HepG2 (cell line): ENCODE measurements around the gene NTN3. TPM values are rescaled to one million over a fixed set of nuclear protein-coding genes. Genes with fewer than 3 reads are reported as not detected.
A peak's percentile ranks its signal among the peaks of the same experiment; 100 is the strongest.

Experiments used
- ATAC-seq: fragments of 200-7000 bp; cut with Tn5 transposase; 3 replicates; pipeline ENCODE4 v1.9.1; 2020; ENCODE audit warnings: mild to moderate bottlenecking, moderate library complexity
- BruUV-seq: library from RNA; stranded (reverse); fragments of 400-500 nt; replicated peaks from 2 replicates; lab custom pipeline; 2021; lab: Mats Ljungman, UMichigan
- CTCF ChIA-PET: fragments of 300-600 bp; formaldehyde crosslinking; extraction: SDS; loops from one replicate; lab custom pipeline; 2021; ENCODE audit warnings: low total read pairs, inconsistent platforms, low intra/inter-chr PET ratio; lab: Yijun Ruan, JAX
- POLR2A ChIA-PET: fragments of 350-600 bp; sonication (Branson Sonifier 250); formaldehyde crosslinking; loops from one replicate; lab custom pipeline; 2020; ENCODE audit warnings: antibody characterized with exemption, inconsistent platforms; lab: Yijun Ruan, JAX
- DNase-seq: peaks from one replicate; pipeline ENCODE4 v3.0.0-alpha.2; 2015; ENCODE audit warnings: low spot score
- FAIRE-seq: peaks from 3 replicates; lab custom pipeline; 2011; peaks lifted over from hg19 to GRCh38; lab: Jason Lieb, UNC
- H2AFZ ChIP-seq: one replicate; pipeline ENCODE4 v1.6.1; 2011; ENCODE audit warnings: low read length, inconsistent platforms
- H3K27ac ChIP-seq: fragments of 300-600 bp; 3 replicates; pipeline ENCODE4 v1.8.0; 2011; ENCODE audit warnings: mixed run types, mild to moderate bottlenecking, mixed read lengths, low read length, inconsistent platforms; ENCODE audit not compliant: insufficient read depth; ENCODE audit errors: extremely low read length
- H3K27me3 ChIP-seq, 2 experiments: fragments of 200-600 bp in 1 of 2; 2 replicates in 1 of 2; 3 replicates in 1 of 2; pipeline versions ENCODE4 v1.6.0 to v1.8.0; 2011; ENCODE audit warnings: low read length in 2 of 2, mild to moderate bottlenecking in 2 of 2, moderate library complexity in 2 of 2, inconsistent platforms in 1 of 2; ENCODE audit not compliant: insufficient read depth in 2 of 2, control insufficient read depth in 1 of 2
- H3K36me3 ChIP-seq, 2 experiments: fragments of 200-600 bp in 1 of 2; replicated peaks in 1 of 2; 2 replicates in 1 of 2; 3 replicates in 1 of 2; pipeline versions ENCODE4 v1.5.1 to v1.8.0; 2011; ENCODE audit warnings: low read length in 2 of 2, inconsistent platforms in 1 of 2; ENCODE audit not compliant: insufficient read depth in 2 of 2, control insufficient read depth in 1 of 2
- H3K4me1 ChIP-seq: 2 replicates; pipeline ENCODE4 v1.5.1; 2012; ENCODE audit warnings: low read length, inconsistent platforms; ENCODE audit not compliant: insufficient read depth
- H3K4me2 ChIP-seq: 2 replicates; pipeline ENCODE4 v1.6.0; 2011; ENCODE audit warnings: low read depth, low read length, inconsistent platforms
- H3K4me3 ChIP-seq, 3 experiments: fragments of 200-600 bp in 1 of 3; sonication (generic), shearing (Covaris generic) in 1 of 3; replicated peaks in 1 of 3; 2 replicates each; pipeline ENCODE4 v1.5.1; 2011 to 2016; ENCODE audit warnings: low read length in 3 of 3, inconsistent platforms in 2 of 3, low read depth in 2 of 3, mild to moderate bottlenecking in 2 of 3, control low read depth in 1 of 3, mixed read lengths in 1 of 3; ENCODE audit not compliant: insufficient read depth in 1 of 3
- H3K79me2 ChIP-seq: one replicate; pipeline ENCODE4 v1.6.1; 2011; ENCODE audit warnings: low read length, inconsistent platforms; ENCODE audit not compliant: insufficient read depth
- H3K9ac ChIP-seq: 2 replicates; pipeline ENCODE4 v1.6.0; 2011; ENCODE audit warnings: mild to moderate bottlenecking, low read depth, low read length, inconsistent platforms; ENCODE audit not compliant: insufficient read depth
- H3K9me3 ChIP-seq: 2 replicates; pipeline ENCODE4 v1.5.1; 2012; ENCODE audit warnings: mild to moderate bottlenecking, low read length
- H4K20me1 ChIP-seq: 2 replicates; pipeline ENCODE4 v1.6.0; 2011; ENCODE audit warnings: inconsistent platforms, mild to moderate bottlenecking, low read length, moderate library complexity; ENCODE audit not compliant: insufficient read depth
- AGO1 ChIP-seq: fragments of 200-400 bp; formaldehyde crosslinking; IDR thresholded peaks from 2 replicates; pipeline ENCODE4 v1.6.1; 2017; ENCODE audit warnings: mild to moderate bottlenecking, low read depth, low read length, moderate library complexity; ENCODE audit not compliant: poor library complexity, severe bottlenecking
- AGO2 ChIP-seq: fragments of 200-400 bp; formaldehyde crosslinking; optimal IDR thresholded peaks from 2 replicates; pipeline ENCODE3; 2017; ENCODE audit warnings: mild to moderate bottlenecking, low read depth, low read length, moderate library complexity
- ATF7 ChIP-seq, 2 experiments: fragments of 450-650 bp in 1 of 2; sonication (generic) in 1 of 2; formaldehyde crosslinking in 1 of 2; IDR thresholded peaks; 2 replicates each; pipeline versions ENCODE4 v1.4.0 to v1.6.1; 2016 to 2020; ENCODE audit warnings: antibody characterized with exemption in 1 of 2, mild to moderate bottlenecking in 1 of 2, missing genetic modification reagents in 1 of 2
- FOXC1 ChIP-seq: sonication (generic); formaldehyde crosslinking; IDR thresholded peaks from 2 replicates; pipeline ENCODE4 v1.8.0; 2022; ENCODE audit warnings: mild to moderate bottlenecking, missing genetic modification reagents, borderline replicate concordance
- IKZF1 ChIP-seq: fragments of 450-650 bp; IDR thresholded peaks from 2 replicates; pipeline ENCODE4 v1.7.1; 2016
- IKZF4 ChIP-seq: sonication (generic); formaldehyde crosslinking; IDR thresholded peaks from 2 replicates; pipeline ENCODE4 v1.5.1; 2020; ENCODE audit warnings: borderline replicate concordance, mild to moderate bottlenecking, low read depth, missing genetic modification reagents; ENCODE audit errors: not compliant biosample characterization
- IRX3 ChIP-seq: sonication (generic); formaldehyde crosslinking; IDR thresholded peaks from 2 replicates; pipeline ENCODE4 v1.8.1; 2023; ENCODE audit warnings: mild to moderate bottlenecking, low read depth, missing genetic modification reagents, borderline replicate concordance
- KDM2A ChIP-seq: sonication (generic); formaldehyde crosslinking; IDR thresholded peaks from 2 replicates; pipeline ENCODE4 v1.4.0; 2020; ENCODE audit warnings: low read depth, missing genetic modification reagents, borderline replicate concordance
- KDM4B ChIP-seq: sonication (generic); formaldehyde crosslinking; IDR thresholded peaks from 2 replicates; pipeline ENCODE4 v1.4.0; 2020; ENCODE audit warnings: missing genetic modification reagents
- MAFF ChIP-seq: IDR thresholded peaks from 2 replicates; pipeline ENCODE4 v1.6.1; 2011; ENCODE audit warnings: low read depth, low read length, improper control_type of control experiment
- NONO ChIP-seq, 2 experiments: fragments of 450-650 bp in 1 of 2; sonication (generic) in 1 of 2; formaldehyde crosslinking in 1 of 2; IDR thresholded peaks in 1 of 2; conservative IDR thresholded peaks in 1 of 2; 2 replicates each; pipeline versions ENCODE4 v1.6.1 to v1.8.0; 2017 to 2022; ENCODE audit warnings: mild to moderate bottlenecking in 1 of 2, missing genetic modification reagents in 1 of 2, moderate library complexity in 1 of 2
- SALL1 ChIP-seq: sonication (generic); formaldehyde crosslinking; IDR thresholded peaks from 2 replicates; pipeline ENCODE4 v1.8.0; 2022; ENCODE audit warnings: mild to moderate bottlenecking, missing genetic modification reagents
- TEAD3 ChIP-seq: optimal IDR thresholded peaks from 2 replicates; pipeline ENCODE3; 2016; ENCODE audit warnings: borderline replicate concordance
- ZNF30 ChIP-seq: sonication (generic); formaldehyde crosslinking; IDR thresholded peaks from 2 replicates; pipeline ENCODE4 v1.5.0; 2020; ENCODE audit warnings: mild to moderate bottlenecking, missing genetic modification reagents
- ZNF547 ChIP-seq: sonication (generic); formaldehyde crosslinking; IDR thresholded peaks from 2 replicates; pipeline ENCODE4 v1.5.1; 2020; ENCODE audit warnings: mild to moderate bottlenecking, missing genetic modification reagents
- ZSCAN25 ChIP-seq: sonication (generic); formaldehyde crosslinking; IDR thresholded peaks from 2 replicates; pipeline ENCODE4 v1.8.0; 2022; ENCODE audit warnings: mild to moderate bottlenecking, missing genetic modification reagents
- WGBS: methylation state at CpG from one replicate; pipeline ENCODE4 v1.1.6; 2017; ENCODE audit warnings: low lambda C conversion rate; 5-methylcytosine and 5-hydroxymethylcytosine counted together
- in situ Hi-C: cut with HindIII; loops from 2 replicates; pipeline ENCODE4 v1.10.0; 2017; ENCODE audit warnings: low pct_unique_long_range_greater_than_20kb; ENCODE audit not compliant: extremely low pct_ligation_motif_present
- intact Hi-C: fragments of 100-400 bp; cut with micrococcal nuclease; formaldehyde crosslinking; loops from one replicate; pipeline ENCODE4 v1.10.0; 2022; ENCODE audit not compliant: unreplicated experiment
- polyA plus RNA-seq, 8 experiments: library from polyadenylated mRNA; depleted of rRNA in 3 of 8; stranded (reverse) in 7 of 8; unstranded in 1 of 8; fragments of >200 nt; fragmentation: Illumina TruSeq in 4 of 8; extraction: Trizol in 4 of 8; gene quantifications; 2 replicates each; pipeline versions ENCODE4 v1.2.1 to v1.2.3, GENCODE V29; 2011 to 2016; ENCODE audit warnings: low read depth in 4 of 8, missing spikeins in 1 of 8, mixed read lengths in 1 of 8; ENCODE audit not compliant: insufficient read depth in 1 of 8
- total RNA-seq, 5 experiments: library from RNA; depleted of rRNA; stranded (reverse); fragments of >200 nt; fragmentation: Illumina TruSeq; extraction: Trizol; gene quantifications; 2 replicates each; pipeline ENCODE4 v1.2.3, GENCODE V29; 2016; ENCODE audit warnings: low read depth in 1 of 5
- TF ChIP-seq, protein P1 (sequence below): sonication (generic); formaldehyde crosslinking; IDR thresholded peaks from 2 replicates; pipeline ENCODE4 v1.9.0; 2022; ENCODE audit warnings: low read depth, missing genetic modification reagents

The NTN3 gene
- total and polyA plus RNA-seq, 2 of the 13 experiments (the other 11 are each of a cell fraction or from before 2014, with no cell fraction given): 0.09 to 0.20 TPM

DNA sequence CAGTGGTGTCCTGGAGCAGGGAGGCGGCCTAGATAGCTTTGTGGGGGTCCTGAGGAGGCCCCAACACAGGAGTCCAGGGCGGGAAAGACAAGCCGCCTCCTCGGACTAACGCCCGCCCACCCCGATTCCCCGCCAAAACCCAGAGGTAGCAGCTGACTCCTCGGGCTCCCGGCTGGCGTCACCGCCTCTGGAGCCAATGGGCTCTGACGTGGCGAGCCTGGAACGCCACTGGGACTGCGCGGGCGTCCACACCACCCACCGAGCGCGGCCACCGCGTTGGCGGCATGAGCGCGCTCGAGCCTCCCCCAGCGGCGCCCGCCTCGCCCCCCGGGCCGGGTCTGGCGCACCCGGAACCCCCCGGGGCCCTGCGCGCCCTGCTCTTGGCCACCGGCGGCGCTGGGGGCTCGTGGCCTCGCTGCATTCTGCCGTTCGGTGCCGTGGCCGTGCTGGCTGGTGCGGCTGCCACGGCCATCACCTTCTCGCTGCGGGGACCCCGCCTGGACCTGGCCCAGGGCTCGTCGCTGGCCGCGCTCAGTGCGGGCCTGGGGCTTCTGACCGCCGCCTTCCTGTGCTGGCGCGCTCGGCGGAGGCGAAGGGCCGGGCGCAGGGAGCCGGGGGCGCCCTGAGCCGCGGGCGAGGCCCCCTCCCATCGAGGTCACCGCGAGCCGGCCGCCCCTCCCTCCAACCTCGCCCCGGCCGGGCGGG, 3.4 kb upstream of the NTN3 start:
- no peak for FAIRE-seq

DNA sequence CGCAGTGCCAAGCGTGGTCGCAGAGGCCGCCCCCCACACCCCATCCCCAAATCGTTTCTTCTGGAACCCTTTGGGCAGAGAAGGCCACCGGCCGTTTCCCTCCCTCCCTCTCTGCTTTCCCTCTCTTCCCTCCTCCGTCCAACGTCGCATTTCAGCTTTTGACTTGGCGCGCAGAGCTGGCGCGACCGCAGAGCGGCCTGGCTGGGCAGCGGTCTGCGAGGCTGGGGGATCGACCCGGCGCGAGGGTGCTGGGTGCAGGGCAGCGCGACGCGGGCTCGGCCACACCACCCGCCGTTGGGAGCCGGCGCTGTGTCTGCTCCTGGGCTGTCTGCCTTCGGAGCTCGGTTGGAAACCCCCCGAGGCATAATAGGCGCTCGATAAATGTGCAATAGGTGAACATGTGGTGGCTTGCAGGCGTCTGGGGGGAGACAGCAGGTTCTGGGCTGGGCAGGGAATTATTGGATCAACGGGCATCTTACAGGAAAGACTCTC, 2.8 kb upstream of the NTN3 start:
- Histone ChIP-seq H3K4me1 (peaks cover 48% of the 10 kb centered on the region), H2AFZ (no peak overlapping the region), H3K27ac (no peak overlapping the region), H4K20me1 (no peaks in the 10 kb centered on the region; the same call in 1 of the 2 replicates), H3K4me2 (peak overlapping the region; percentile 83), H3K27me3 (peaks cover 8 to 25% of the 10 kb centered on the region in 2 experiments), H3K79me2 (no peaks in the 10 kb centered on the region), H3K4me3 (peak overlapping the region; percentile 27 to 65 (median 43)), H3K9ac (peak overlapping the region; percentile 44), H3K36me3 (no peaks in the 10 kb centered on the region), H3K9me3 (no peaks in the 10 kb centered on the region)
- under 1% methylated on average over 9 of the region's 38 CpGs for WGBS
- no peak for FAIRE-seq
- ATAC-seq: peak; percentile 47
- intact Hi-C loops (no loop called here), in situ Hi-C loops (no loop called here)
- ChIA-PET POLR2A (interaction anchor here (0.7 to 1.7 kb wide), 4 partner anchors 8 to 217 kb away, joined by 4 to 6 read pairs (median 4); partner anchors contain the start of genes ECI1 and TEDC2), CTCF (no interaction called here)
- BruUV-seq: no TSS peak
- DNase-seq: no peak
- no peak for TF ChIP-seq KDM4B (CRISPR knock-in tag)
- TF ChIP-seq FOXC1 (CRISPR knock-in tag): 0 out of 2 replicates have a peak, but pooled peaks have one; percentile 39
- peak; percentile 63 for TF ChIP-seq KDM2A (CRISPR knock-in tag)
- TF ChIP-seq IRX3 (CRISPR knock-in tag): no peak
- TF ChIP-seq ZNF30 (CRISPR knock-in tag): 0 out of 2 replicates have a peak, but pooled peaks have one; percentile 38
- TF ChIP-seq SALL1 (CRISPR knock-in tag): peak; percentile 40; the same call in 1 of the 2 replicates
- TF ChIP-seq ATF7 (IDR thresholded peaks at IDR 0.05): no peak
- TF ChIP-seq ATF7 (CRISPR knock-in tag; IDR thresholded peaks at IDR 0.05): 0 out of 2 replicates have a peak, but pooled peaks have one; percentile 23
- TF ChIP-seq ZNF547 (CRISPR knock-in tag): peak; percentile 57; the same call in 1 of the 2 replicates
- TF ChIP-seq, protein P1, sequence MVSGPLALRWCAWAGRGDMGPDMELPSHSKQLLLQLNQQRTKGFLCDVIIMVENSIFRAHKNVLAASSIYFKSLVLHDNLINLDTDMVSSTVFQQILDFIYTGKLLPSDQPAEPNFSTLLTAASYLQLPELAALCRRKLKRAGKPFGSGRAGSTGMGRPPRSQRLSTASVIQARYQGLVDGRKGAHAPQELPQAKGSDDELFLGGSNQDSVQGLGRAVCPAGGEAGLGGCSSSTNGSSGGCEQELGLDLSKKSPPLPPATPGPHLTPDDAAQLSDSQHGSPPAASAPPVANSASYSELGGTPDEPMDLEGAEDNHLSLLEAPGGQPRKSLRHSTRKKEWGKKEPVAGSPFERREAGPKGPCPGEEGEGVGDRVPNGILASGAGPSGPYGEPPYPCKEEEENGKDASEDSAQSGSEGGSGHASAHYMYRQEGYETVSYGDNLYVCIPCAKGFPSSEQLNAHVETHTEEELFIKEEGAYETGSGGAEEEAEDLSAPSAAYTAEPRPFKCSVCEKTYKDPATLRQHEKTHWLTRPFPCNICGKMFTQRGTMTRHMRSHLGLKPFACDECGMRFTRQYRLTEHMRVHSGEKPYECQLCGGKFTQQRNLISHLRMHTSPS (CRISPR knock-in tag): no peak
- TF ChIP-seq IKZF1: no peak
- peak; percentile 41 for TF ChIP-seq IKZF4 (CRISPR knock-in tag)
- 0 out of 2 replicates have a peak, but pooled peaks have one; percentile 29 for TF ChIP-seq ZSCAN25 (CRISPR knock-in tag)
- peak; percentile 12 for TF ChIP-seq TEAD3 (CRISPR knock-in tag)

More for the DNA sequence above, 3.4 kb upstream of the NTN3 start:
- Histone ChIP-seq H4K20me1 (no peaks in the 10 kb centered on the region; the same call in 1 of the 2 replicates), H3K9ac (peak overlapping the region; percentile 44; the same call in 1 of the 2 replicates), H3K4me2 (peak overlapping the region; percentile 83), H2AFZ (no peak overlapping the region), H3K9me3 (no peaks in the 10 kb centered on the region), H3K27me3 (peaks cover 8 to 25% of the 10 kb centered on the region in 2 experiments), H3K79me2 (no peaks in the 10 kb centered on the region), H3K4me3 (peak overlapping the region; percentile 27 to 65 (median 43); a peak in 4 of 6 replicates), H3K4me1 (peaks cover 42% of the 10 kb centered on the region), H3K36me3 (no peaks in the 10 kb centered on the region), H3K27ac (no peak overlapping the region)
- DNase-seq: no peak
- in situ Hi-C loops: no loop called here
- TF ChIP-seq AGO1: peak; percentile 74
- TF ChIP-seq MAFF: no peak
- TF ChIP-seq NONO (IDR thresholded peaks at IDR 0.05): no peak
- peak; percentile 42; the same call in 1 of the 2 replicates for TF ChIP-seq NONO (CRISPR knock-in tag; conservative IDR thresholded peaks at IDR 0.05)
- TF ChIP-seq AGO2: peak; percentile 67
- no TSS peak for BruUV-seq
- intact Hi-C loops: no loop called here
- 85% methylated on average over 19 of the region's 80 CpGs for WGBS
- ATAC-seq: no peak
- ChIA-PET POLR2A (interaction anchor here (1.7 kb wide), 1 partner anchor 8 kb away, joined by 6 read pairs; the partner anchor contains the start of gene TEDC2), CTCF (no interaction called here)
